Sciatic nerve (tissue), 2 donors: ENCODE data around the gene LTBP1. TPM values are rescaled to one million over a fixed set of nuclear protein-coding genes. Genes with fewer than 3 reads are reported as not detected.
A peak's percentile ranks its signal among the peaks of the same experiment; 100 is the strongest.
"Not testable (repeated sequence)": the region's sequence is repeated elsewhere in the genome, so short reads cannot be mapped to it uniquely, and the experiment has no call there.

Source experiments
- ATAC-seq: fragments of 200-7000 bp; cut with Tn5 transposase; one replicate; pipeline ENCODE4 v1.9.1; 2020; ENCODE audit warnings: mild to moderate bottlenecking, moderate library complexity
- DNase-seq: peaks from one replicate; pipeline ENCODE4 v3.0.0-alpha.2; 2020; ENCODE audit warnings: low spot score
- intact Hi-C: fragments of 100-400 bp; cut with DNase I; formaldehyde crosslinking; loops from one replicate; pipeline ENCODE4 v1.14.2; 2022
- total RNA-seq: library from RNA; stranded (reverse); fragmentation: NEBNext Ultra II Directional; extraction: Animal tissue kit (Norgen Biotek cat#: 25700); gene quantifications from one replicate; pipeline ENCODE4 v1.2.1, GENCODE V29; 2021
- donor health status: DM: no; HTN: no; CAD: no.
- donor health status: DM: no; HTN: no; CAD: no.

LTBP1 gene
- total RNA-seq = 48.9 TPM

GRCh38 chr2:32946314-32947075 is at the start of gene LTBP1:
TSS of gene LTBP1 (plus strand) at chr2:32946953. CDS start at chr2:32947325, 372 bp downstream.
- ATAC-seq = peak; percentile 92
- intact Hi-C loops = no loop called here
- DNase-seq = peak; percentile 78

- no peak for DNase-seq
- intact Hi-C loops = no loop called here
- ATAC-seq = no peak
Observed at GRCh38 chr2:32900246-32900973, 46.3 kb upstream of the LTBP1 start.

- ATAC-seq = no peak
- DNase-seq = no peak
- intact Hi-C loops = no loop called here
Observed at GRCh38 chr2:32901313-32901712, 45.4 kb upstream of the LTBP1 start.

GRCh38 chr2:32902174-32902573 is 44.6 kb upstream of the LTBP1 start:
- DNase-seq (no peak), ATAC-seq (no peak)
- intact Hi-C loops = no loop called here

- ATAC-seq = no peak
Observed at GRCh38 chr2:32902986-32903385, 43.8 kb upstream of the LTBP1 start.

GRCh38 chr2:32904074-32904473 is 42.7 kb upstream of the LTBP1 start:
- intact Hi-C loops = no loop called here
- DNase-seq (no peak), ATAC-seq (no peak)

More at GRCh38 chr2:32902986-32903385, 43.8 kb upstream of the LTBP1 start:
- intact Hi-C loops = no loop called here
- no peak for DNase-seq

- DNase-seq (no peak), ATAC-seq (no peak)
- intact Hi-C loops = no loop called here
Observed at GRCh38 chr2:32904751-32905150, 42.0 kb upstream of the LTBP1 start.

GRCh38 chr2:32905270-32905669 is 41.5 kb upstream of the LTBP1 start:
- DNase-seq (no peak), ATAC-seq (no peak)
- intact Hi-C loops = no loop called here

GRCh38 chr2:32910883-32911598 is 35.7 kb upstream of the LTBP1 start:
- intact Hi-C loops = no loop called here
- DNase-seq = no peak
- no peak for ATAC-seq

GRCh38 chr2:32915694-32916093 is 31.1 kb upstream of the LTBP1 start:
- DNase-seq (no peak), ATAC-seq (no peak)
- intact Hi-C loops = no loop called here

GRCh38 chr2:32918774-32919173 is 28.0 kb upstream of the LTBP1 start:
- DNase-seq (no peak), ATAC-seq (no peak)
- intact Hi-C loops = no loop called here

- intact Hi-C loops, ATAC-seq, DNase-seq: not testable (repeated sequence)
Observed at GRCh38 chr2:32919901-32920300, 26.9 kb upstream of the LTBP1 start.

GRCh38 chr2:32921486-32921885 is 25.3 kb upstream of the LTBP1 start:
- intact Hi-C loops, ATAC-seq, DNase-seq: not testable (repeated sequence)

GRCh38 chr2:32922501-32922900 is 24.3 kb upstream of the LTBP1 start:
- DNase-seq (no peak), ATAC-seq (no peak)

GRCh38 chr2:32923109-32923508 is 23.6 kb upstream of the LTBP1 start:
- ATAC-seq = no peak
- intact Hi-C loops = no loop called here
- DNase-seq = no peak

More at GRCh38 chr2:32922501-32922900, 24.3 kb upstream of the LTBP1 start:
- intact Hi-C loops = no loop called here

- DNase-seq (no peak), ATAC-seq (no peak)
- intact Hi-C loops = no loop called here
Observed at GRCh38 chr2:32925283-32925815, 21.4 kb upstream of the LTBP1 start.

GRCh38 chr2:32925976-32926707 is 20.6 kb upstream of the LTBP1 start:
- ATAC-seq (no peak), DNase-seq (no peak)
- intact Hi-C loops = no loop called here

- intact Hi-C loops = no loop called here
- ATAC-seq = no peak
- DNase-seq = no peak
Observed at GRCh38 chr2:32926708-32927084, 20.1 kb upstream of the LTBP1 start.

GRCh38 chr2:32930436-32930835 is 16.3 kb upstream of the LTBP1 start:
- intact Hi-C loops = no loop called here
- DNase-seq = no peak
- ATAC-seq = no peak
